ENCODE results near the gene ZNF562.
"Not testable (repeated sequence)": the region's sequence is repeated elsewhere in the genome, so short reads cannot be mapped to it uniquely, and the experiment has no call there.

ZNF562 gene

DNA sequence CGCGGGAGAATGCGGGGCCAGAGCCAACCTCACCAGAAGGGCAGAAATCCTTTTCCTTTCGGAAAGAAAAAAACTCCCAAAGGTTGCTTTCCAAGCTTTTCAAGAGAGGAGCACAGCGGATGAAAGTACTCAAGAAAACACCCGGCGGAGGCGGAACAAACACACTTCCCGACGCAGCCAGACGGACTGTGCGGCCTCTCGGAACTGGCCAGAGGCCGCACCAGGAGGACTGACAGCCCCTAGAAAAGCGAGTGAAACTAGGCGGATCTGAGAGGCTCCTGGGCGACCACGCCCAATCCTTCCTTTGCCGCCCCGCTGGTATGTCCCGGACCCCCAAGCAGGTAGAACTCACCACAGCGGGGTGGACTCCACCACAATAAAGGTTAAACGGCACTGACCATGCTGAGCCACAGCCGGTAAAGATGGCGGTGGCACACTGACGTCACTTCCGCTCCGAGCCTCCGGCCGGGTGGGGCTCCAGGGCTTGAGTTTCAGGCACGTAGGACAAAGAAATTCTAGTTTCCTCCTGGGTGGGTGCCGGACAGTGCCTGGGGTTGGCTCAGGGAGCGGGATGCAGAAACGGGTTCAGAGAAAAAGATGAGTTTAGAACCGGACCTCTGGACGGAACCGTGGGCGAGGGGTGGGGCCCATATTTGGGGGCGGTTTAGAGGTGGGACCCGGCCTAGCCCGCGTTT, at the start of gene ZNF562:
Gene ZNF562, minus strand, starts transcription at position 438 of the 695 bp plus-strand sequence. CDS start 14,356 bp downstream, outside the sequence.
- peak within 1 kb of the TSS; percentile 83 for H3K4me3 Mint-ChIP-seq
- peaks cover 5% of the 10 kb centered on the region for H3K4me1 Mint-ChIP-seq (ENCODE audit: low read depth)
- H3K27ac Mint-ChIP-seq, result peak within 1 kb of the TSS; percentile 90
- H3K9me3 Mint-ChIP-seq, result peaks cover 45% of the 10 kb centered on the region
- DNase-seq (ENCODE audit: low spot score), result peak; percentile 72
- peaks cover 43% of the 10 kb centered on the region for H3K36me3 Mint-ChIP-seq (ENCODE audit: low read depth)
- no peaks in the 10 kb centered on the region for H3K27me3 Mint-ChIP-seq (ENCODE audit: low read depth)

DNA sequence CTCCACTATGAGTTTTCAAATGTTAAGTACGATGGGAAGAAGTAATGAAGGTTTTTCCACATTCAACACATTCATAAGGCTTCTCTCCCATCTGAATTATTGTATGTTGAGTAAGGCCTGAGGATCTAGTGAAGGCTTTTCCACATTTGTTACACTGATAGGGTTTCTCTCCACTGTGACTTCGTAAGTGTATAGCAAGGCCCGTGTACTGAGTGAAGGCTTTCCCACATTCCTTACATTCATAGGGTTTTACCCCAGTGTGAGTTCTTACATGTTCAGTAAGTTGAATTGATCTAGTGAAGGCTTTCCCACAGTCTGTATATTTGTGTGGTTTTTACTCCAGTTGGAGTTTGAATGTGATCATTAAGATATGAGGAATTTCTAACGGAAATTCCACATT, 49.3 kb upstream of the ZNF562 start:
- Mint-ChIP-seq H3K27ac (no peak overlapping the region), H3K9me3 (peaks cover 42% of the 10 kb centered on the region), H3K4me3 (no peak overlapping the region), H3K36me3 (ENCODE audit: low read depth) (no peaks in the 10 kb centered on the region), H3K4me1 (ENCODE audit: low read depth) (no peaks in the 10 kb centered on the region), H3K27me3 (ENCODE audit: low read depth) (no peaks in the 10 kb centered on the region)
- no peak for DNase-seq (ENCODE audit: low spot score)

DNA sequence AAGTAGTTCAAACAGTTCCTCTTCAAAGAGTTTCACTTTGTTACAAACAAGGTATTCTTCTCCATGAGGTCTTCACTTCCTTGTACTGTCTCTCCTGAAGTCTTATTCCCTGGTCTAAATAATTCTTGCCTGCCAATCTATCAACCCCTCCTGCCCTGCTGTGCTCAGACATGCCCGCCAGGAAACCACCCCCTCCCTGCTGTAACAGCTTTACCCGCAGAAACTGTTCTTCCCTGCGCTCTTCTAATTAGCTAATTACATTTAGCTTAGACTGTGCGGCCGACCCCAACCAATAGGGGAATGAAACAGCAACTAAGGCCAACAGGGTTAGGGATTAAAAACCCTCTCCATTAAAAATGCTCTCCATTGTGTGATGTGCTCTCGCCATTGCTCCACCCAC, 47.0 kb upstream of the ZNF562 start:
- H3K27me3 Mint-ChIP-seq (ENCODE audit: low read depth), result no peaks in the 10 kb centered on the region
- no peaks in the 10 kb centered on the region for H3K36me3 Mint-ChIP-seq (ENCODE audit: low read depth)
- DNase-seq (ENCODE audit: low spot score), result no peak
- no peaks in the 10 kb centered on the region for H3K4me1 Mint-ChIP-seq (ENCODE audit: low read depth)
- H3K4me3 Mint-ChIP-seq, result no peak overlapping the region
- H3K9me3 Mint-ChIP-seq, result peaks cover 38% of the 10 kb centered on the region
- no peak overlapping the region for H3K27ac Mint-ChIP-seq

DNA sequence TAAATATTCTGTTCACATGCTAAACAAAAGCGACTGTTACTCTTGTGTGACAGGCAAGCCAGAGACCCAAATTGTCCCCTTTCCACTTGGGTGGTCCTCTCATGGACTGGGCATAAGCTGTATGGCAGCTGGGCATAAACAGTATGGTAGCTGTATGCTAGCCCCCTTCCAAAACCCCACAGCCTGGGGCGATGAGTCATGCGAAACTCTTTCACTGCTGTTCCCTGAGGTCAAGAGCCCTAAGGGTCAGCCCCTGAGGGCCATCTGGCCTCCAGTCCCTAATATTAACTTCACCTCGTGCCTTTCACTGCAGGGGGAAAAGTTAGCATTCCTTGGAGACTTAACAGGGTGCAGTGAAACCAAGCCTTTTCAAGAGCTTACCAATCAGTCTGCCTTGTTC, 45.6 kb upstream of the ZNF562 start:
- H3K36me3 Mint-ChIP-seq (ENCODE audit: low read depth), result no peaks in the 10 kb centered on the region

DNA sequence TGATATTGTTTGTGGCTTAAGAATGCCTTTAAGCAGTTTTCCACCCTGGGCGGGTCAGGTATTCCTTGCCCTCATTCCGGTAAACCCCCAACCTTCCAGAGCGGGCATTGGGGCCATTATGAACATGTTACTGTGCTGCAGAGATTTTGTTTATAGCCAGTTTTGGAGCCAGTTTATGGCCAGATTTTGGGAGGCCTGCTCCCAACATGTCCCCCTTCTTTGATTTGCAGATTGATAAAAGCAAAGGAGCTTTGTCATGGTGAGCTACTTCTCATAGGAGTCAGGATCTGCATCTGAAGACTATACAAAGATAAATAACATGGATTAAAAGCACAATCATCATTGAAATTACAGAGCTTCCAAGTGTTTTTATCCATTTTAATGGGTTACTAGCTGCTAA, 36.9 kb upstream of the ZNF562 start:
- DNase-seq (ENCODE audit: low spot score), result no peak
- Mint-ChIP-seq H3K36me3 (ENCODE audit: low read depth) (no peaks in the 10 kb centered on the region), H3K27ac (no peak overlapping the region), H3K4me1 (ENCODE audit: low read depth) (no peaks in the 10 kb centered on the region), H3K4me3 (no peak overlapping the region), H3K27me3 (ENCODE audit: low read depth) (no peaks in the 10 kb centered on the region), H3K9me3 (peaks cover 55% of the 10 kb centered on the region)

More for the DNA sequence above, 45.6 kb upstream of the ZNF562 start:
- no peaks in the 10 kb centered on the region for H3K27me3 Mint-ChIP-seq (ENCODE audit: low read depth)
- no peak overlapping the region for H3K27ac Mint-ChIP-seq
- no peak overlapping the region for H3K4me3 Mint-ChIP-seq
- no peak for DNase-seq (ENCODE audit: low spot score)
- no peaks in the 10 kb centered on the region for H3K4me1 Mint-ChIP-seq (ENCODE audit: low read depth)
- H3K9me3 Mint-ChIP-seq, result peaks cover 40% of the 10 kb centered on the region

DNA sequence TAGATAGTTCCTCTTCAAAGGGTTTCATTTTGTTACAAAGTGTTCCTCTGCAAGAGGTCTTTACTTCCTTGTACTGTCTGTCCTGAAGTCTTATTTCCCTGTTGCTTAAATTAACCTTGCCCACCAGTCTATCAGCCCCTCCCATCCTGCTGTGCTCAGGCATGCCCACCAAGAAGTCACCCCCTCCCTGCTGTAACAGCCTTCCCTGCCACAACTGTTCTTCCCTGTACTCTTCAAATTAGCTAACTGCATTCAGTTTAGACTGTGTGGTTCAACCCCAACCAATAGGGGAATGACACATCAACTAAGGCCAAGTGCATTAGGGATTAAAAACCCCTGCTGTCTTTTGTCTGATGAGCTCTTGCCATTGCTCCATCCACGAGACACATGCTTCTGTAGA, 34.4 kb upstream of the ZNF562 start:
- H3K36me3 Mint-ChIP-seq (ENCODE audit: low read depth), result no peaks in the 10 kb centered on the region
- H3K9me3 Mint-ChIP-seq, result peaks cover 60% of the 10 kb centered on the region
- no peak overlapping the region for H3K4me3 Mint-ChIP-seq

DNA sequence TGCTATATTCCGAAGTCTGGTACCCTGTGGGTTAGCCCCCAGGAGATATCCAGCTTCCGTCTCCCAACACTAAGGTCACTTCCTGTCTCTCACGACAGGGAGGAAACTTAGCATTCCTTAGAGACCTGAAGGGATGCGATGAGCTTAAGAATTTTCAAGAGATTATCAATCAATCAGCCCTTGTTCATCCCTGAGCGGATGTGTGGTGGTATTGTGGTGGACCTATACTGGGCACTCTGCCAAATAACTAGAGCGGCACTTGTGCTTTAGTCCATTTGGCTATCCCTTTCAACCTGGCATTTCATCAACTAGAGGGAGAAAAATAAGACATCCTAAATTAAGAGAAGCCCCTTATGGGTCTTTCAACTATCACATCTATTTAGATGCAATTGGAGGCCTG, 30.9 kb upstream of the ZNF562 start:
- Mint-ChIP-seq H3K4me1 (ENCODE audit: low read depth) (no peaks in the 10 kb centered on the region), H3K36me3 (ENCODE audit: low read depth) (no peaks in the 10 kb centered on the region), H3K4me3 (no peak overlapping the region), H3K27ac (no peak overlapping the region), H3K9me3 (peaks cover 50% of the 10 kb centered on the region), H3K27me3 (ENCODE audit: low read depth) (no peaks in the 10 kb centered on the region)
- no peak for DNase-seq (ENCODE audit: low spot score)

More for the DNA sequence above, 34.4 kb upstream of the ZNF562 start:
- Mint-ChIP-seq H3K27ac (no peak overlapping the region), H3K4me1 (ENCODE audit: low read depth) (no peaks in the 10 kb centered on the region), H3K27me3 (ENCODE audit: low read depth) (no peaks in the 10 kb centered on the region)
- no peak for DNase-seq (ENCODE audit: low spot score)

DNA sequence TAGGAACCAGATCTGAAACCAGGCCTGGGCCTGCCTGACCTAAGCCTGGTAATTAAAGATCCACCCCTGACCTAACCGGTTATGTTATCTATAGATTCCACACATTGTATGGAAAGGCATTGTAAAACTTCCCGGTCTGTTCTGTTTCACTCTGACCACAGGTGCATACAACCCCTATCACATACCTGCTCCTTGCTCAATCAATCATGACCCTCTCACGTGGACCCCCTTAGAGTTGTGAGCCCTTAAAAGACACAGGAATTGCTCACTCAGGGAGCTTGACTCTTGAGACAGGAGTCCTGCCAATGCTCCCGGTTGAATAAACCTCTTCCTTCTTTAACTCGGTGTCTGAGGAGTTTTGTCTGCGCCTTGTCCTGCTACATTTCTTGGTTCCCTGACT, 27.3 kb upstream of the ZNF562 start:
- no peak for DNase-seq (ENCODE audit: low spot score)
- Mint-ChIP-seq H3K36me3 (ENCODE audit: low read depth) (no peaks in the 10 kb centered on the region), H3K4me1 (ENCODE audit: low read depth) (no peaks in the 10 kb centered on the region), H3K9me3 (peaks cover 40% of the 10 kb centered on the region), H3K4me3 (no peak overlapping the region), H3K27ac (no peak overlapping the region), H3K27me3 (ENCODE audit: low read depth) (no peaks in the 10 kb centered on the region)

DNA sequence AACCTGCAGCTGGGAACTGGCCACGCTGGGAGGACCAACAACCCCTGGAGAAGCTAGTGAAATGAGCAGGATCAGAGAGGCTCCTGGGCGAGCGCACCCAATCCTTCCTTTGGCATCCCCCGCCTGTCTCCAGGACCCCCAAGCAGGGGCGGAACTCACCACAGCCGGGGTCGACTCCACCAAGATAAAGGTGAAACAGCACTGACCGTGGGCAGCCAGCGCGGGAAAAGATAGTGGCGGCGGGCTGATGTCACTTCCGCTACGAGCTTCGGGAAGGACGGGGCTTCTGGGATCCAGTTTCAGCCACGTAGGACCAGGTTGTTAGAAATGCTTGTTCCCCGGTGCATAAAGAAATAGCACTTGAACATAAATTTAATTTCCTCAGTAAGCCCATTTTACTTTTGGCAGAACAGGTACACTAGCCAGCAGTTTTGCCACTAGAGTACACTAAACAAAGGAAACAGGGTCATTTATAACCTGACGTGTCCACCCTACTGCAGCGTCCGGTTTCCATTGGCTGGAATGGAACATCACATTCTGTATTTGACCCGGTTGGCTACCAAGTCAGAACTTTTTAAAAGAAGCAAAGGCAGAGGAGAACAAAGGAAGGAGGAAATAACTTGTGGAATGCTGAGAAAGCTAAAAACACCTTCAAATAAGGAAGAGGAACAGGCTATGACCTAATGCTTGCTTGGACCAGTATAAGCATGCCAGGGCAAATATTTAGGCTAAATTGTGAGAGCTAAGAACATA, 25.5 kb upstream of the ZNF562 start:
- DNase-seq (ENCODE audit: low spot score), result no peak
- Mint-ChIP-seq H3K27ac (no peak overlapping the region), H3K4me3 (no peak overlapping the region), H3K4me1 (ENCODE audit: low read depth) (no peaks in the 10 kb centered on the region), H3K36me3 (ENCODE audit: low read depth) (no peaks in the 10 kb centered on the region), H3K27me3 (ENCODE audit: low read depth) (no peaks in the 10 kb centered on the region), H3K9me3 (peaks cover 35% of the 10 kb centered on the region)

DNA sequence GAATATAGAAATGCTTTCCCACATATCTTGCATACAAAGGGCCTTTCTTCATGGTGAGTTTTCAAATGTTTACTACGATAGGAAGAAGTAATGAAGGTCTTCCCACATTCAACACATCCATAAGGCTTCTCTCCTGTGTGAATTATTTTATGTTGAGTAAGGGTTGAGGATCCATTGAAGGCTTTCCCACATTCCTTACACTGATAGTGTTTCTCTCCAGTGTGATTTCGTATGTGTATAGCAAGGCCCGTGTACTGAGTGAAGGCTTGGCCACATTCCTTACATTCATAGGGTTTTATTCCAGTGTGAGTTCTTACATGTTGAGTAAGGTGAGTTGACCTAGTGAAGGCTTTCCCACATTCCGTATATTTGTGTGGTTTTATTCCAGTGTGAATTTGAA, 15.4 kb upstream of the ZNF562 start:
- not testable (repeated sequence) for H3K4me3 Mint-ChIP-seq; DNase-seq (ENCODE audit: low spot score); H3K4me1 Mint-ChIP-seq (ENCODE audit: low read depth); H3K36me3 Mint-ChIP-seq (ENCODE audit: low read depth); H3K27me3 Mint-ChIP-seq (ENCODE audit: low read depth); H3K27ac Mint-ChIP-seq
- peaks cover 44% of the 10 kb centered on the region for H3K9me3 Mint-ChIP-seq

DNA sequence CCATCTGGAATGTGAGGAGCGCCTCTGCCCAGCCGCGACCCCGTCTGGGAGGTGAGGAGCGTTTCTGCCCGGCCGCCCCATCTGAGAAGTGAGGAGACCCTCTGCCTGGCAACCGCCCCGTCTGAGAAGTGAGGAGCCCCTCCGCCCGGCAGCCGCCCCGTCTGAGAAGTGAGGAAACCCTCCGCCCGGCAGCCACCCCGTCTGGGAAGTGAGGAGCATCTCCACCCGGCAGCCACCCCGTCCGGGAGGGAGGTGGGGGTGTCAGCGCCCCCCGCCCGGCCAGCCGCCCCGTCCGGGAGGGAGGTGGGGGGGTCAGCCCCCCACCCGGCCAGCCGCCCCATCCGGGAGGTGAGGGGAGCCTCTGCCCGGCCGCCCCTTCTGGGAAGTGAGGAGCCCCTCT, 5.1 kb upstream of the ZNF562 start:
- not testable (repeated sequence) for H3K36me3 Mint-ChIP-seq (ENCODE audit: low read depth); H3K27ac Mint-ChIP-seq; H3K4me1 Mint-ChIP-seq (ENCODE audit: low read depth); H3K27me3 Mint-ChIP-seq (ENCODE audit: low read depth); H3K4me3 Mint-ChIP-seq; DNase-seq (ENCODE audit: low spot score)
- peaks cover 25% of the 10 kb centered on the region for H3K9me3 Mint-ChIP-seq

DNA sequence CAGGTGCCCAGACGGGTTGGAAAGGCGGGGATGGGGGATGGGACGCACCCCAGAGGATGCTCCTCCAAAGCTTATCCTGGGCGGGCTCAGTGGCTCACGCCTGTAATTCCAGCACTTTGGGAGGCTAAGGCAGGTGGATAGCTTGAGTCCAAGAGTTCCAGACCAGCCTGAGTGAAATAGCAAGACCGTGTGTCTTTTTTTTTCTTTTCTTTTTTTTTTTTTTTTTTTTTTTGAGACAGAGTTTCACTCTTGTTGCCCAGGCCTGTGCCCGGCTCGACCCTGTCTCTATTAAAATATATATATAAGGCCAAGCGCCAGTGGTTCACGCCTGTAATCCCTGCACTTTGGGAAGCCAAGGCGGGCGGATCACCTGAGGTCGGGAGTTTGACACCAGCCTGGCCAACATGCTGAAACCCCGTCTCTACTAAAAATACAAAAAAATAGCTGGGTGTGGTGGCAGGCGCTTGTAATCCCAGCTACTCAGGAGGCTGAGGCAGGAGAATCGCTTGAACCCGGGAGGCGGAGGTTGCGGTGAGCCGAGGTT, 530 bp upstream of the ZNF562 start:
- peak overlapping the region; percentile 83 for H3K4me3 Mint-ChIP-seq

DNA sequence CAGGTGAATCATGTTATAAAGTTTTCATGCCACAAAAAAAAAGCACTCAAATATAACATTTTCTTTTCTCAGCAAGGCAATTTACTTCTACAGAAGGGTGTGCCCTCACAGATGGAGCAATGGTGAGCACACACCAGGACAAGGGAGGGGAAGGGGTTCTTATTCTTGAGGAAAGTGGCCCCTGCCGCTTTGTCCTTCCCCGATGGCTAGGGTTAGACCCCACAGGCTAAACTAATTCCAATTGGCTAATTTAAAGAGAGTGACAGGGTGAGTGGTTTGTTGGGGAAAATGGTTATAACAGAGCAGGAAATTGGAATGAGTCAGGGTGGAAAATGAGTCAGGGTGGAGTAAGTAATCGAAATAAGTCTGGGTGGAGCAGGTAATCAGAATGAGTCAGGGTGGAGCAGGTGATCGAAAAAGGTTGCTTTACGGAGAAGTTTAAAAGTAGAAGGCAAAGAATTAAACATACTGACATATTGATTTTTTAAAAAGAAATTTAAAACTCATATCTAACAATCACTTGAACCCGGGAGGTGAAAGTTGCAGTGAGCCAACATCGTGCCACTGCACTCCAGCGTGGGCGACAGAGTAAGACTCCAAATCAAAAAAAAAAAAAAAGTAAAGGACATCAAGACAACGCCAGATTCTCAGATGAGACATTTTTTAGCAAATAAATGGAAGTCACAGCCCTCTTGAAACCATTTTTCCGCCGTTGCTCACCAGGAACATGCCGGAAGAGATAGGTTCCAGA, 813 bp downstream of the ZNF562 start:
- DNase-seq (ENCODE audit: low spot score), result peak; percentile 22
- H3K27me3 Mint-ChIP-seq (ENCODE audit: low read depth), result no peaks in the 10 kb centered on the region
- H3K4me1 Mint-ChIP-seq (ENCODE audit: low read depth), result peaks cover 5% of the 10 kb centered on the region
- peak overlapping the region; percentile 90 for H3K27ac Mint-ChIP-seq
- peaks cover 50% of the 10 kb centered on the region for H3K36me3 Mint-ChIP-seq (ENCODE audit: low read depth)
- H3K4me3 Mint-ChIP-seq, result peak overlapping the region; percentile 83
- H3K9me3 Mint-ChIP-seq, result peaks cover 50% of the 10 kb centered on the region

More for the DNA sequence above, 530 bp upstream of the ZNF562 start:
- not testable (repeated sequence) for DNase-seq (ENCODE audit: low spot score); H3K27me3 Mint-ChIP-seq (ENCODE audit: low read depth); H3K4me1 Mint-ChIP-seq (ENCODE audit: low read depth)
- Mint-ChIP-seq H3K27ac (peak overlapping the region; percentile 90), H3K9me3 (peaks cover 39% of the 10 kb centered on the region), H3K36me3 (ENCODE audit: low read depth) (peaks cover 37% of the 10 kb centered on the region)

DNA sequence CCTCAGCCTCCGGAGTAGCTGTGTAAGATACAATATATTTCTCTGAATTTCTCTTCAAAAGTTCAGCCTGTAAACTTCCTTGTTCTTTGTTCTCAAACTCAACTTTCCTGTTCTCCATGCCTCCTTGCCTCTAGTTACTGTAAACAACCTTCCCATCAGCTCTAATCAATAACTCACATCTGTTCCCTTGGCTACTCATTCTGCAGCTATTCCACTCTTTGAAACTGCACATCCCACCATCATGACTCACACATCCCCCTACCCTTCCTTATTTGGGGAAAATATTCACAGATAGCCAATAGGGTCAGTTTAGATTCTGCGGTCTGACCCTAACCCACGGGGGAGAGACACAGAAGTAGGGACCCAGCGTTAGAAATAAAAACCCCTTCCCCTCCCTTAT, 2.0 kb downstream of the ZNF562 start:
- Mint-ChIP-seq H3K36me3 (ENCODE audit: low read depth) (peaks cover 62% of the 10 kb centered on the region), H3K4me3 (peak overlapping the region; percentile 3), H3K4me1 (ENCODE audit: low read depth) (peaks cover 5% of the 10 kb centered on the region)

More for the DNA sequence above, 2.0 kb downstream of the ZNF562 start:
- DNase-seq (ENCODE audit: low spot score), result no peak
- no peaks in the 10 kb centered on the region for H3K27me3 Mint-ChIP-seq (ENCODE audit: low read depth)
- H3K27ac Mint-ChIP-seq, result no peak overlapping the region
- H3K9me3 Mint-ChIP-seq, result peaks cover 61% of the 10 kb centered on the region

Measured in T-helper 2 cell treated with Interferon-gamma antibody and Interleukin-4, amounts not matched to agents 5 μg/mL and 100 μg/mL, for 36 hours (primary cell).